GM21526 (cell line): ENCODE results near the gene MED4.

Experiments
- ATAC-seq: cut with Tn5 transposase; IDR thresholded peaks from one replicate; pipeline ENCODE4 v1.9.1; 2021; ENCODE audit warnings: moderate library complexity; ENCODE audit not compliant: unreplicated experiment, low FRiP score

MED4 gene

DNA sequence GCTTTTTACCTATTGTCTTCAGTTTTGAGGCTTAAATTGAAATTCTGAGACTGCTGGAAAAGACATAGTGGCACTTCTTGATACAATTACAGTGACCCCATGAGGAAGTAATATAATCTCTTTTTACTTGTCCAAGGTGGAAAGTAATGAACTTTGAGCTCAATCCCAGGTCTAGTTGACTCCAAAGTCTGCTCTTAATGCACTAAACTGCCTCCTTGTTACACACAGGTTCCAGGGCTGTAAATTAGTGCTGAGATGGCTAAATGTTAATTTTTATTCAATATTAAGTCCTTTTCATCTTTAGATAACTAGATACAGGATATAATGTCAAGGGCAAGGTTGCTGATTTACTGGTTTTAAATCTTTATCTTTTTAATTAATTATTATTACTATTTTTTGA is 54.9 kb downstream of the MED4 start:
- no peak for ATAC-seq

DNA sequence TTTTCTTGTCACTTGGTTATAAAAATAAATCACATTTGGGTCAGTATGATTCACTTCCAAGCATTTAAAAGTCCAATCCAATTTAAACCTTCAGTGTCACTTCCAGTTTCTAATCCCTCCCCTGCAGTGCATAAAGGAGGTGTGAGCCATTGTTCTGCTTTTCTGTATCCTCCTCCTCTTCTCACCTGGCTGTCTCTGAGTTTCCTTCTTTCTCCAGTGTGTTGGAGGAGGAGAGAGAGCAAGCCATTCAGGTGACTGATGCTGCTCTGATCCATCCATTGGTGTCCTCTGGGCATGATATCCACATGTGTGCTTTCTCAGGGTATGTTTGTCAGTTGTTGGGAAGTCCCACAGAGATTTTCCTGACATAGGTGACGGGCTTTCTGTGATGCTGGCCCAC is 56.1 kb downstream of the MED4 start:
- no peak for ATAC-seq

DNA sequence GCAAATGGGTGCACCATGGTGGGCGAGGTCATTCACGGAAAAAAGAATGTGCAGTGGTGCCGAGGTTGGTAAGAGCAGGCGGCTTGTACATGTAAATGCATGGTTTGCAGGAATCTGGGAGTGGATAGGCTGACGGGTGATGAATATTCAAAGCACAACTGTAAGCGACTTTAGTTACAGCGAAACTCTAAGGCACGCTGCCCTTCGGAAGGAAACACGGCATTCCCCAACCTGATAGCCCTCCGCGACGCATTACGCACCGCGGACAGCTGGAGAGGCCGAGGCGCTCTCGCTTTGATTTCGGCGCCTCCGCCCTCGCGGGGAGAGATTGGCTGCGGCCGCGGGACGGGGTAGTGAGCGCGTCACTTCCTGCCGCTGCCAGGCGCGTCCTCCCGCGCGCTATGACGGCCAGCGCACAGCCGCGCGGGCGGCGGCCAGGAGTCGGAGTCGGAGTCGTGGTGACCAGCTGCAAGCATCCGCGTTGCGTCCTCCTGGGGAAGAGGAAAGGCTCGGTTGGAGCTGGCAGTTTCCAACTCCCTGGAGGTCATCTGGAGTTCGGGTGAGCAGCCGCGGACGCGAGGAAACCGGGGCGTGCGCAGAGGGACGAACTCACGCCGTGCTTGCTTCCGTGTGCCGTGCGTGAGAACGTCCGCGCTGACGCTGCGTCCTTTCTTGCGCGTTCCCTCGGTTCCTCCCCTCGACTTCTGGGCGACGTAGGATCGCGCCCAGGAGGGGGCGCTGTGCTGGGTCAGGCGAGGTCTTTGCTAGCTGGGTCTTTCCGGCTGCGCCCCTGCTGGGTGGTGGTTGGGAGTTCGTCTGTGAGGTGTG is 57.3 kb downstream of the MED4 start, which contains the start of gene NUDT15:
Gene NUDT15, plus strand, starts transcription at position 381 of the 828 bp plus-strand sequence. Its CDS starts 21 bp downstream, at position 402.
- ATAC-seq = peak; percentile 93

DNA sequence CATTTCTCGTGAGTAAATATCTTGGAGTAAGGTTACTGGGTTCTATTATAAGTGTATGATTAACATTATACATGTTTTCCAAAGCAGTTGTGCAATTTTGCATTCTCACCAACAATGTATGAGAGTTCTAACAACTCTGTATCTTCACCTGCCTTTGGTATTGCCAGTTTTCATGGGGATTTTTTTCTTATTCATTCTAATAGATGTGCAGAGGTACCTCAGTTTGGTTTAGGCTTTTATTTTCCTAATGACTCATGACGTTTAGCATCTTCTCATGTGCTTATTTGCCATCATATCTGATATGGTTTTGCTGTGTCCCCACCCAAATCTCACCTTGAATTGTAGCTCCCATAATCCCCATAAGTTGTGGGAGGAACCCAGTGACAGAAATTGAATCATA is 65.0 kb downstream of the MED4 start:
- ATAC-seq = no peak

DNA sequence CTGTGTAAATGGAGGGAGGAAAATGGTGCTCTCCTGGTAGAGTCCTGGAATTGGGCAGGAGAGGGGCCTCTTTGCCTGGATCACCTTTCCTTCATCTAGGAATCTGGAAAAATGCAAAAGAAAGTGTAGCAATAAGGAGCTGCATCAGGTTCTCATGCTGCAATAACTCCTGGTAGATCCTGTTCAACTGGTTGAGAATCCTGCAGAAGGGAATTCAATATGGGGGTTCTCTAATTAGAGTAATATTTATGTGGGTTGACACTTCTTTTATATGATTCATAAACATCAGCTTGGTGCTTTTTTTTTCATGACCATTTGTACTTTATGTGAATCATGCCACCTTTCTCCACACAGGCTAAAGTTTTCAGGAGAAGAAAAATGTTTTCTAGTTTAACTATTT is 66.8 kb downstream of the MED4 start:
- ATAC-seq = no peak
